ENCODE data around the gene RCAN2. TPM values are rescaled to one million over a fixed set of nuclear protein-coding genes. Genes with fewer than 3 reads are reported as not detected.

The RCAN2 gene
- total and polyA plus RNA-seq, 12 donors = 2.3 to 14.4 (median 6.5) TPM

DNA sequence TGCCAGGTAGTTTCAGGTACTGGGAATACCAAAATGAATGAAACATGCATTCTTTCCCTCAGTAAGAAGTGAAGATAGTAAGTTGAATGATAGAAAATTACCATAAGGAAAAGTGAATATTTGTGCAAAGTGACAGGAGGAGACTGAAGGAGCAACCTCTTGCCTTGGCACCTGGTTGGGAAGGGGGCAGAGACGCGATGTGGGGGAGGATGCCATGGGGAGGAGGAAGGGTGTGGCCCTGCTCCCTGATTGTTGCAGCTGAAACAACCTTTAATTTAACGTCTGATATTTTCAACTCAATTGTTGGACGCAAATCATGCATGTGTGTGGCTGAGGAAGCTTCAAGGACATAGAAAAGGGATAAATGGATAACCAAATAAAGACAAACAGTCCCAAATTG, 248.3 kb downstream of the RCAN2 start:
- H3K4me1 ChIP-seq (replicated peaks in 1 of 2) = peaks cover 0 to 12% of the 10 kb centered on the region in 2 donors
- no peak for TF ChIP-seq POLR2A (IDR thresholded peaks at IDR 0.05)
- TF ChIP-seq, protein P1, sequence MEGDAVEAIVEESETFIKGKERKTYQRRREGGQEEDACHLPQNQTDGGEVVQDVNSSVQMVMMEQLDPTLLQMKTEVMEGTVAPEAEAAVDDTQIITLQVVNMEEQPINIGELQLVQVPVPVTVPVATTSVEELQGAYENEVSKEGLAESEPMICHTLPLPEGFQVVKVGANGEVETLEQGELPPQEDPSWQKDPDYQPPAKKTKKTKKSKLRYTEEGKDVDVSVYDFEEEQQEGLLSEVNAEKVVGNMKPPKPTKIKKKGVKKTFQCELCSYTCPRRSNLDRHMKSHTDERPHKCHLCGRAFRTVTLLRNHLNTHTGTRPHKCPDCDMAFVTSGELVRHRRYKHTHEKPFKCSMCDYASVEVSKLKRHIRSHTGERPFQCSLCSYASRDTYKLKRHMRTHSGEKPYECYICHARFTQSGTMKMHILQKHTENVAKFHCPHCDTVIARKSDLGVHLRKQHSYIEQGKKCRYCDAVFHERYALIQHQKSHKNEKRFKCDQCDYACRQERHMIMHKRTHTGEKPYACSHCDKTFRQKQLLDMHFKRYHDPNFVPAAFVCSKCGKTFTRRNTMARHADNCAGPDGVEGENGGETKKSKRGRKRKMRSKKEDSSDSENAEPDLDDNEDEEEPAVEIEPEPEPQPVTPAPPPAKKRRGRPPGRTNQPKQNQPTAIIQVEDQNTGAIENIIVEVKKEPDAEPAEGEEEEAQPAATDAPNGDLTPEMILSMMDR (IDR thresholded peaks at IDR 0.05) = no peak
- no peak overlapping the region for H3K4me3 ChIP-seq
- no peak overlapping the region for H3K27ac ChIP-seq
- intact Hi-C loops (cut with DNase I) = no loop called here
- WGBS, 4 donors = 60 to 74% (median 63%) methylated on average over 4 of the region's 4 CpGs
- no peaks in the 10 kb centered on the region for H3K36me3 ChIP-seq (replicated peaks in 1 of 2)
- DNase-seq = no peak
- no peaks in the 10 kb centered on the region for H3K9me3 ChIP-seq (replicated peaks in 1 of 3)
- H3K27me3 ChIP-seq = no peaks in the 10 kb centered on the region

DNA sequence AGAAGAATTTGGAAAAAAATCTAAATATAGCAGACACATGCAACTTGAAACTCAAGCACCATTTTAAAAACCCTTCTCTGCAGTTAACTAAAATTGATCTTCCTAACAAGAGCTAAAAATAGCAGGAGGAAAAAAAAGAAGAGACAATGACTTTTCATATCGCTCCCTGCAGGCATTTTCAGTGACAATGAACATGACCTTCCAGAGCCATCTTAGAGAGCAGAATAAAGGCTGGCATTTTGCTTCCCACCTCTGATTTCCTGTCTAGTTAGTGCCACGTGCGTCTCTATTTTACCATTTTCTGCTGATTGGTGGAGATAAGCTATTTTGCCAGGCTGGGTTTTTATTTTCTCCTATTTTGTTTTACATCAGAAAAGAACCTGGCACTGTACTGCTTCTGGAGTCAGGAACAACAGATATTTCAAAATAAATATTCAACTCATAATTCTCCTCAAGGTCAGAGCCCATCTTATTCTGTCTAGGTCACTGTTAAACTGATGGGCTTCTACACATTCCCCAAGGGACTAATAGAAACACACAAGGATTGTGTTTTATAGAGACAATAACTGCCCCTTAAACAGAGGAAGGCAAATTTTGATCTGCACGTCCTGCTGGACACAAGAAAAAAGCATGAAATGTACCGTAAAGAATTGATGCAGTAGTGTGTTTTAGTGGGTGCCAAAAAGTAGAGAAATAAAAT, 250.2 kb downstream of the RCAN2 start:
- TF ChIP-seq, protein P1 (IDR thresholded peaks at IDR 0.05) = no peak
- no peak for TF ChIP-seq POLR2A (IDR thresholded peaks at IDR 0.05)
- H3K36me3 ChIP-seq (replicated peaks in 1 of 2) = no peaks in the 10 kb centered on the region
- H3K9me3 ChIP-seq (replicated peaks in 1 of 3) = no peaks in the 10 kb centered on the region
- peaks cover 0 to 12% of the 10 kb centered on the region in 2 donors for H3K4me1 ChIP-seq (replicated peaks in 1 of 2)
- no peaks in the 10 kb centered on the region for H3K27me3 ChIP-seq
- no peak overlapping the region for H3K27ac ChIP-seq
- WGBS, 4 donors = 32 to 38% (median 36%) methylated on average over 5 of the region's 5 CpGs
- DNase-seq = no peak
- H3K4me3 ChIP-seq = no peak overlapping the region
- intact Hi-C loops (cut with DNase I) = no loop called here

DNA sequence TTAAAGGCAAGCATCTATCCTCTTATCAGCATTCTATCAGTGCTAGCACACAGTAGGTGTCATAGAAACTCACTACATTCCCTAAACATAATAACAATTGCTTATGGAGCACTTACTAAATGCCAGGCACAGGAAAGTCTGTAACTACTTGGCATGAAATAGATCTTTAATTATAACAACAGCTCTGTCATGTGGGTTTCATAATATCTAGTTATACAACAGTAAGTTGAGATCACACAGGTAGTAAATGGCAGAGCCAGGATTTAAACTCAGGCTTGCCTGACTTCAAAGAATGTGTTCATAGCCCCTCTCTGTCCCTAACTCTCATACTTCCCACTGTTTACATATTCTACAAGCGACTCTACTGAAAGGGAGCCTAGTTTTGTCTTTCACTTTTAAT, 254.5 kb downstream of the RCAN2 start:
- H3K36me3 ChIP-seq (replicated peaks in 1 of 2) = no peaks in the 10 kb centered on the region
- H3K27ac ChIP-seq = no peak overlapping the region
- intact Hi-C loops (cut with DNase I) = no loop called here
- DNase-seq = no peak
- no peaks in the 10 kb centered on the region for H3K9me3 ChIP-seq (replicated peaks in 1 of 3)
- H3K4me1 ChIP-seq (replicated peaks in 1 of 2) = peaks cover 0 to 12% of the 10 kb centered on the region in 2 donors
- WGBS, 4 donors = 56 to 74% (median 65%) methylated on average over 1 of the region's 1 CpG
- H3K4me3 ChIP-seq = no peak overlapping the region
- no peaks in the 10 kb centered on the region for H3K27me3 ChIP-seq
- TF ChIP-seq POLR2A (IDR thresholded peaks at IDR 0.05) = no peak

DNA sequence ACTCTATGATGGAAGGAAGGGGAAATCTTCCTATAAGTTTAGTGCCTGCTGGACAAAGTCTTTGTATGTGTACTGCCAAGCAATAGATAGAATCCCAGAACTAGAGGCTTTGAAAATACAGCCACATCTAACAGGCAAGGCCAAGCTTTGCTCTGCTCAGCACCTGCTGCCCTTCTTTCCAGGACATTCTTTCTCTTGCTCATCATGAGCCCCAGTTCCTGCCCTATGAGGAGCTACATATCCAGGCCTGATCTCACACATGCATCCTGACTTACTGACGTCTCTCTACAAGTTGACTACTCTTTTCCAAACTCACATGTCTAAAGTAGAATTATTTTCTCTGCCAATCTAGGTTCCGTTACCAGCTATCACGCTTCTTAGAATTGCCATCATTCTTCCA, 256.0 kb downstream of the RCAN2 start:
- no peak for DNase-seq
- intact Hi-C loops (cut with DNase I) = no loop called here
- H3K27ac ChIP-seq = no peak overlapping the region
- no peak overlapping the region for H3K4me3 ChIP-seq
- 87 to 94% (median 90%) methylated on average over 3 of the region's 3 CpGs for WGBS, 4 donors
- H3K36me3 ChIP-seq (replicated peaks in 1 of 2) = no peaks in the 10 kb centered on the region
- no peaks in the 10 kb centered on the region for H3K9me3 ChIP-seq (replicated peaks in 1 of 3)
- H3K27me3 ChIP-seq = no peaks in the 10 kb centered on the region
- TF ChIP-seq, protein P1 (IDR thresholded peaks at IDR 0.05) = no peak
- TF ChIP-seq POLR2A (IDR thresholded peaks at IDR 0.05) = no peak
- no peaks in the 10 kb centered on the region for H3K4me1 ChIP-seq (replicated peaks in 1 of 2)

DNA sequence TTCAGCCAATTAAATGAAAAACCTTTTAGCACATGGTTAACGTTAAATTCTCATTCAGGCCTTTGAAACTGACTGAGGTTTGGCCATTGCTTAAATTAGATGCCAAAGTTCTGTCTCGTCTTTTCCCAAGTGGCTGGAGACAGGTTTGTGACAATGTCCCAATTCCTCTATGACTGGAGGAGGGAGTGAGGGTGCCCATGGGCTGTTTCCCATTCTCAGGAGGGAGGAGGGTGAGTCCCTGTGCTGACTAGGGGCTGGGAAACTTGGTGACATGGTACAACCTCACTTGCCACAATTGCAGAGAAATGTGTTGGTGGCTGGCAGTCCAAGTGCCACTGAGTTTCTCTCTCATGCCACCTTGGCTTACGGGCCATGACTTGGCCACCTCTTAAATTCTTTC, 256.5 kb downstream of the RCAN2 start:
- Histone ChIP-seq H3K4me3 (no peak overlapping the region), H3K27me3 (no peaks in the 10 kb centered on the region), H3K9me3 (replicated peaks in 1 of 3) (no peaks in the 10 kb centered on the region), H3K27ac (peak overlapping the region in 2 of 5 donors; percentile 37 to 44), H3K36me3 (replicated peaks in 1 of 2) (no peaks in the 10 kb centered on the region), H3K4me1 (replicated peaks in 1 of 2) (no peaks in the 10 kb centered on the region)
- intact Hi-C loops (cut with DNase I) = no loop called here
- 88 to 93% (median 89%) methylated on average over 3 of the region's 3 CpGs for WGBS, 4 donors
- DNase-seq = no peak
- TF ChIP-seq POLR2A (IDR thresholded peaks at IDR 0.05) = no peak
- TF ChIP-seq, protein P1 (IDR thresholded peaks at IDR 0.05) = no peak

Data from adrenal gland (tissue), 12 donors.